Endothelial cell of umbilical vein (primary cell): ENCODE measurements around the gene TMEM11. TPM values are rescaled to one million over a fixed set of nuclear protein-coding genes. Genes with fewer than 3 reads are reported as not detected.

Source experiments
- BruUV-seq: library from RNA; stranded (reverse); fragments of 400-500 nt; replicated peaks from 2 replicates; lab custom pipeline; 2021; lab: Mats Ljungman, UMichigan
- CTCF ChIA-PET: fragments of 300-600, 350-600 bp; sonication (Branson Sonifier 250); formaldehyde crosslinking; loops from one replicate; lab custom pipeline; 2021; ENCODE audit warnings: antibody characterized with exemption, inconsistent platforms; lab: Charles Lee
- POLR2A ChIA-PET: fragments of 300-600, 350-600 bp; sonication (Branson Sonifier 250); formaldehyde crosslinking; loops from one replicate; lab custom pipeline; 2021; ENCODE audit warnings: antibody characterized with exemption, inconsistent platforms; lab: Charles Lee
- DNase-seq: peaks from one replicate; pipeline ENCODE4 v3.0.0-alpha.2; 2011; ENCODE audit warnings: low read depth, low spot score
- FAIRE-seq: peaks from 2 replicates; lab custom pipeline; 2011; peaks lifted over from hg19 to GRCh38; lab: Jason Lieb, UNC
- H2AFZ ChIP-seq: 2 replicates; pipeline ENCODE4 v1.6.0; 2012; ENCODE audit warnings: low read depth, low read length, control low read depth, inconsistent platforms
- H3K27ac ChIP-seq: 2 replicates; pipeline ENCODE4 v1.5.1; 2011; ENCODE audit warnings: low read depth, mild to moderate bottlenecking, control low read depth, low read length, moderate library complexity; ENCODE audit not compliant: insufficient read depth
- H3K27me3 ChIP-seq, 2 experiments: 2 replicates each; pipeline versions ENCODE4 v1.6.0 to v1.6.1; 2011; ENCODE audit warnings: low read length in 2 of 2, mixed read lengths in 1 of 2; ENCODE audit not compliant: control insufficient read depth in 2 of 2, insufficient read depth in 2 of 2
- H3K36me3 ChIP-seq, 2 experiments: 2 replicates in 1 of 2; 3 replicates in 1 of 2; pipeline ENCODE4 v1.5.1; 2011; ENCODE audit warnings: low read length in 2 of 2, mild to moderate bottlenecking in 1 of 2, moderate library complexity in 1 of 2; ENCODE audit not compliant: control insufficient read depth in 2 of 2, insufficient read depth in 2 of 2; ENCODE audit errors: extremely low read depth in 1 of 2
- H3K4me1 ChIP-seq: 3 replicates; pipeline ENCODE4 v1.5.1; 2011; ENCODE audit warnings: mild to moderate bottlenecking, low read length; ENCODE audit not compliant: control insufficient read depth, insufficient read depth; ENCODE audit errors: extremely low read depth
- H3K4me2 ChIP-seq: 2 replicates; pipeline ENCODE4 v1.6.1; 2011; ENCODE audit warnings: low read length, control low read depth, mixed read lengths; ENCODE audit not compliant: insufficient read depth
- H3K4me3 ChIP-seq, 3 experiments: fragments of 200-600 bp in 1 of 3; sonication (generic), shearing (Covaris generic) in 1 of 3; replicated peaks in 1 of 3; 2 replicates each; pipeline ENCODE4 v1.5.1; 2011 to 2016; ENCODE audit warnings: control low read depth in 3 of 3, low read length in 3 of 3, mild to moderate bottlenecking in 2 of 3, inconsistent platforms in 1 of 3, low read depth in 1 of 3, moderate library complexity in 1 of 3; ENCODE audit not compliant: insufficient read depth in 1 of 3
- H3K79me2 ChIP-seq: 2 replicates; pipeline ENCODE4 v1.6.0; 2012; ENCODE audit warnings: low read length, inconsistent platforms; ENCODE audit not compliant: control insufficient read depth, insufficient read depth
- H3K9ac ChIP-seq: replicated peaks from 2 replicates; pipeline ENCODE3; 2011; ENCODE audit warnings: low read length, control low read depth; ENCODE audit not compliant: insufficient read depth; ENCODE audit errors: extremely low read depth
- H3K9me1 ChIP-seq: replicated peaks from 3 replicates; pipeline ENCODE4 v1.6.0; 2011; ENCODE audit warnings: mild to moderate bottlenecking, low read length; ENCODE audit not compliant: control insufficient read depth, insufficient read depth; ENCODE audit errors: extremely low read depth
- H3K9me3 ChIP-seq: replicated peaks from 2 replicates; pipeline ENCODE4 v1.5.1; 2012; ENCODE audit warnings: low read length, inconsistent platforms; ENCODE audit not compliant: control insufficient read depth, insufficient read depth
- H4K20me1 ChIP-seq: replicated peaks from 2 replicates; pipeline ENCODE3; 2011; ENCODE audit warnings: mild to moderate bottlenecking, low read length; ENCODE audit not compliant: control insufficient read depth, insufficient read depth; ENCODE audit errors: extremely low read depth
- CTCF ChIP-seq, 2 donors: IDR thresholded peaks; 1 replicate in 1 of 2; 2 replicates in 1 of 2; pipeline ENCODE4 v1.5.1; 2011; ENCODE audit warnings: low read length in 2 of 2, mild to moderate bottlenecking in 2 of 2, moderate library complexity in 2 of 2, control low read depth in 1 of 2, inconsistent platforms in 1 of 2, low read depth in 1 of 2; ENCODE audit not compliant: insufficient read depth in 1 of 2; ENCODE audit errors: extremely low read depth in 1 of 2
- EZH2 ChIP-seq: IDR thresholded peaks from 2 replicates; pipeline ENCODE4 v1.6.1; 2012; ENCODE audit warnings: borderline replicate concordance, low read depth, mild to moderate bottlenecking, moderate library complexity, low read length, inconsistent platforms; ENCODE audit not compliant: severe bottlenecking
- FOS ChIP-seq: IDR thresholded peaks from 2 replicates; pipeline ENCODE4 v1.6.1; 2011; ENCODE audit warnings: mild to moderate bottlenecking, low read length, moderate library complexity, borderline replicate concordance; ENCODE audit not compliant: insufficient read depth
- GATA2 ChIP-seq: IDR thresholded peaks from 2 replicates; pipeline ENCODE4 v1.7.0; 2011; ENCODE audit warnings: low read depth, mild to moderate bottlenecking, moderate library complexity, mixed read lengths, low read length; ENCODE audit not compliant: insufficient read length, insufficient read depth
- JUN ChIP-seq: IDR thresholded peaks from 2 replicates; pipeline ENCODE4 v1.6.1; 2011; ENCODE audit warnings: borderline replicate concordance, low read depth; ENCODE audit not compliant: insufficient read length, insufficient read depth
- MAX ChIP-seq: IDR thresholded peaks from 2 replicates; pipeline ENCODE4 v1.6.1; 2011; ENCODE audit not compliant: insufficient read depth, insufficient read length
- MYC ChIP-seq: IDR thresholded peaks from one replicate; pipeline ENCODE4 v1.6.1; 2011; ENCODE audit warnings: mild to moderate bottlenecking, low read depth, low read length
- POLR2A ChIP-seq: IDR thresholded peaks from 2 replicates; pipeline ENCODE4 v1.6.1; 2012; ENCODE audit warnings: low read depth, mild to moderate bottlenecking, control low read depth, low read length
- POLR2AphosphoS5 ChIP-seq: IDR thresholded peaks from 2 replicates; pipeline ENCODE4 v1.6.1; 2012; ENCODE audit warnings: low read depth, mild to moderate bottlenecking, control low read depth, low read length, moderate library complexity; ENCODE audit not compliant: insufficient read depth
- dilution Hi-C: fragments of 300-500 bp; cut with MboI; formaldehyde crosslinking; loops from one replicate; pipeline ENCODE4 v1.15.0; 2019; ENCODE audit warnings: low sequenced_read_pairs; ENCODE audit not compliant: extremely low pct_ligation_motif_present
- intact Hi-C: fragments of 100-400 bp; cut with micrococcal nuclease; formaldehyde crosslinking; loops from one replicate; pipeline ENCODE4 v1.10.0; 2022
- polyA plus RNA-seq, 4 experiments: library from polyadenylated mRNA; depleted of rRNA in 3 of 4; stranded (reverse) in 3 of 4; unstranded in 1 of 4; fragments of >200 nt; gene quantifications; 2 replicates each; pipeline versions ENCODE4 v1.2.1 to v1.2.3, GENCODE V29; 2011 to 2012; ENCODE audit warnings: missing spikeins in 1 of 4
- total RNA-seq: library from RNA; stranded (reverse); gene quantifications from 2 replicates; pipeline ENCODE4 v1.2.3, GENCODE V29; 2021

The TMEM11 gene
- total and polyA plus RNA-seq, 2 donors (not counting 3 experiments of a cell fraction or from before 2014, with no cell fraction given), result 27.4 to 79.9 TPM

GRCh38 chr17:21249086-21249795 lies 35.3 kb upstream of the TMEM11 start:
- DNase-seq (no peak), FAIRE-seq (no peak)
- H3K9ac ChIP-seq, result no peak overlapping the region
- H3K4me1 ChIP-seq, result peaks cover 8% of the 10 kb centered on the region
- ChIA-PET POLR2A (interaction anchor here (0.6 kb wide), 1 partner anchor 15 kb away, joined by 5 read pairs; no protein-coding TSS in a partner anchor), CTCF (interaction anchor here (1.1 to 2.3 kb wide), 4 partner anchors 10 to 129 kb away, joined by 3 to 9 read pairs (median 6); no protein-coding TSS in a partner anchor)
- H3K36me3 ChIP-seq, result no peaks in the 10 kb centered on the region
- no peak overlapping the region for H3K4me2 ChIP-seq
- intact Hi-C loops (no loop called here), dilution Hi-C loops (no loop called here)
- no peaks in the 10 kb centered on the region for H4K20me1 ChIP-seq
- no peaks in the 10 kb centered on the region for H3K9me3 ChIP-seq
- no peaks in the 10 kb centered on the region for H3K27me3 ChIP-seq
- no TSS peak for BruUV-seq
- H3K27ac ChIP-seq, result no peak overlapping the region
- TF ChIP-seq FOS (no peak), GATA2 (no peak), CTCF (IDR thresholded peaks at IDR 0.05; ENCODE audit: extremely low read depth in 1 of 2, insufficient read depth in 1 of 2, low read depth in 1 of 2, low read length in 2 of 2) (no peak), EZH2 (no peak), JUN (no peak), POLR2A (no peak), POLR2AphosphoS5 (no peak), MYC (no peak), MAX (no peak)
- no peak overlapping the region for H2AFZ ChIP-seq
- no peaks in the 10 kb centered on the region for H3K79me2 ChIP-seq
- H3K4me3 ChIP-seq, result no peak overlapping the region
- H3K9me1 ChIP-seq, result no peaks in the 10 kb centered on the region
